SK-N-SH (cell line): ENCODE results near the gene CCR6. TPM values are rescaled to one million over a fixed set of nuclear protein-coding genes. Genes with fewer than 3 reads are reported as not detected.

Experiments used
- CTCF ChIA-PET: fragments of 300-600, 350-600 bp; formaldehyde crosslinking; extraction: SDS; loops from one replicate; lab custom pipeline; 2021; lab: Yijun Ruan, JAX
- POLR2A ChIA-PET: fragments of 350-600 bp; sonication (Branson Sonifier 250); formaldehyde crosslinking; extraction: SDS; loops from one replicate; lab custom pipeline; 2020; ENCODE audit warnings: antibody characterized with exemption, inconsistent platforms; lab: Yijun Ruan, JAX
- DNase-seq: peaks from one replicate; pipeline ENCODE4 v3.0.0; 2012
- H2AFZ ChIP-seq: fragments of 200-600 bp; sonication (generic); 2 replicates; pipeline ENCODE4 v1.8.1; 2016; ENCODE audit warnings: antibody characterized with exemption, mild to moderate bottlenecking, low read depth
- H3F3A ChIP-seq: fragments of 200-600 bp; sonication (generic); replicated peaks from 2 replicates; pipeline ENCODE3; 2016; ENCODE audit warnings: antibody characterized with exemption, mild to moderate bottlenecking; ENCODE audit not compliant: insufficient read depth
- H3K27ac ChIP-seq, 2 experiments: fragments of 200-500 bp in 1 of 2; fragments of 200-600 bp in 1 of 2; sonication (Bioruptor generic) in 1 of 2; sonication (generic), shearing (Covaris generic) in 1 of 2; 2 replicates each; pipeline versions ENCODE4 v1.5.1 to v1.6.1; 2014 to 2016; ENCODE audit warnings: low read depth in 2 of 2, inconsistent platforms in 1 of 2, low read length in 1 of 2, mild to moderate bottlenecking in 1 of 2, mixed read lengths in 1 of 2
- H3K27me3 ChIP-seq: fragments of 200-600 bp; sonication (generic), shearing (Covaris generic); 2 replicates; pipeline ENCODE4 v1.6.1; 2016; ENCODE audit warnings: mixed run types; ENCODE audit not compliant: insufficient read depth
- H3K36me3 ChIP-seq, 2 experiments: fragments of 200-500 bp in 1 of 2; fragments of 200-600 bp in 1 of 2; sonication (Bioruptor generic) in 1 of 2; sonication (generic) in 1 of 2; replicated peaks in 1 of 2; 2 replicates each; pipeline versions ENCODE3 to v1.5.1; 2014 to 2016; ENCODE audit warnings: low read length in 1 of 2, mild to moderate bottlenecking in 1 of 2; ENCODE audit not compliant: insufficient read depth in 2 of 2, control insufficient read depth in 1 of 2
- H3K4me1 ChIP-seq, 2 experiments: fragments of 200-500 bp in 1 of 2; fragments of 200-600 bp in 1 of 2; sonication (Bioruptor generic) in 1 of 2; sonication (generic), shearing (Covaris generic) in 1 of 2; 2 replicates each; pipeline versions ENCODE4 v1.5.1 to v1.6.1; 2014 to 2016; ENCODE audit warnings: low read depth in 1 of 2, low read length in 1 of 2, mixed run types in 1 of 2; ENCODE audit not compliant: insufficient read depth in 2 of 2, control insufficient read depth in 1 of 2
- H3K4me2 ChIP-seq: fragments of 200-600 bp; sonication (generic), shearing (Covaris generic); 2 replicates; pipeline ENCODE4 v1.6.1; 2017; ENCODE audit warnings: mixed run types
- H3K4me3 ChIP-seq, 2 experiments: fragments of 200-500 bp in 1 of 2; fragments of 200-600 bp in 1 of 2; sonication (Bioruptor generic) in 1 of 2; sonication (generic), shearing (Covaris generic) in 1 of 2; 2 replicates each; pipeline versions ENCODE4 v1.5.1 to v1.8.1; 2014 to 2016; ENCODE audit warnings: low read depth in 2 of 2, inconsistent platforms in 1 of 2, low read length in 1 of 2, mild to moderate bottlenecking in 1 of 2, mixed read lengths in 1 of 2, moderate library complexity in 1 of 2
- H3K79me2 ChIP-seq: fragments of 200-600 bp; sonication (generic); 2 replicates; pipeline ENCODE4 v1.8.1; 2017; ENCODE audit warnings: mild to moderate bottlenecking; ENCODE audit not compliant: insufficient read depth
- H3K9ac ChIP-seq: fragments of 200-600 bp; sonication (generic); 2 replicates; pipeline ENCODE4 v1.6.1; 2017; ENCODE audit warnings: mixed run types
- H3K9me2 ChIP-seq: fragments of 200-600 bp; sonication (generic); 2 replicates; pipeline ENCODE4 v1.6.1; 2017; ENCODE audit warnings: mixed run types
- H3K9me3 ChIP-seq: fragments of 200-600 bp; sonication (generic); 2 replicates; pipeline ENCODE4 v1.6.1; 2017; ENCODE audit warnings: mixed run types, mild to moderate bottlenecking, moderate library complexity
- H4K20me1 ChIP-seq: fragments of 200-600 bp; sonication (generic); 2 replicates; pipeline ENCODE4 v1.6.1; 2017; ENCODE audit warnings: mild to moderate bottlenecking, mixed run types; ENCODE audit not compliant: insufficient read depth
- CHD2 ChIP-seq: fragments of 150-350 bp; IDR thresholded peaks from 2 replicates; pipeline ENCODE4 v1.6.1; 2018; ENCODE audit warnings: low read length; ENCODE audit not compliant: partially characterized antibody
- EZH2phosphoT487 ChIP-seq: fragments of 200-600 bp; sonication (generic); IDR thresholded peaks from 2 replicates; pipeline ENCODE4 v1.6.1; 2017; ENCODE audit warnings: low read depth, mixed run types, mild to moderate bottlenecking, antibody characterized with exemption, moderate library complexity, borderline replicate concordance
- FOXM1 ChIP-seq: IDR thresholded peaks from 2 replicates; pipeline ENCODE4 v1.4.0; 2012; ENCODE audit warnings: low read depth, mild to moderate bottlenecking
- GATA2 ChIP-seq: sonication (generic); formaldehyde crosslinking; IDR thresholded peaks from 2 replicates; pipeline ENCODE4 v1.5.0; 2020; ENCODE audit warnings: mild to moderate bottlenecking, missing genetic modification reagents
- IRF3 ChIP-seq: fragments of 150-350 bp; IDR thresholded peaks from 2 replicates; pipeline ENCODE4 v1.6.1; 2016; ENCODE audit warnings: mild to moderate bottlenecking, low read depth, low read length
- JUND ChIP-seq: IDR thresholded peaks from 2 replicates; pipeline ENCODE4 v1.4.0; 2012
- MAX ChIP-seq: IDR thresholded peaks from 2 replicates; pipeline ENCODE4 v1.4.0; 2012; ENCODE audit warnings: low read depth
- POLR2AphosphoS5 ChIP-seq: IDR thresholded peaks from 2 replicates; pipeline ENCODE4 v1.6.1; 2012; ENCODE audit warnings: low read depth, low read length
- RAD21 ChIP-seq: IDR thresholded peaks from 2 replicates; pipeline ENCODE4 v1.6.1; 2012; ENCODE audit warnings: mild to moderate bottlenecking, low read length
- RCOR1 ChIP-seq: fragments of 150-350 bp; IDR thresholded peaks from 2 replicates; pipeline ENCODE4 v1.6.1; 2017; ENCODE audit warnings: antibody characterized with exemption, low read length
- RFX5 ChIP-seq: IDR thresholded peaks from 2 replicates; pipeline ENCODE4 v1.6.1; 2012; ENCODE audit warnings: mild to moderate bottlenecking, improper control_type of control experiment, low read length
- TCF12 ChIP-seq: IDR thresholded peaks from 2 replicates; pipeline ENCODE4 v1.4.0; 2012
- TEAD4 ChIP-seq: IDR thresholded peaks from 2 replicates; pipeline ENCODE4 v1.4.0; 2012; ENCODE audit warnings: mild to moderate bottlenecking, borderline replicate concordance; ENCODE audit not compliant: insufficient read depth
- USF1 ChIP-seq: IDR thresholded peaks from 2 replicates; pipeline ENCODE4 v1.4.0; 2012; ENCODE audit warnings: low read depth, borderline replicate concordance
- USF2 ChIP-seq: fragments of 150-350 bp; IDR thresholded peaks from 2 replicates; pipeline ENCODE4 v1.6.1; 2017; ENCODE audit warnings: antibody characterized with exemption, low read length, low read depth, borderline replicate concordance
- WGBS: methylation state at CpG from one replicate; pipeline ENCODE4 v1.1.6; 2017; ENCODE audit warnings: low lambda C conversion rate; 5-methylcytosine and 5-hydroxymethylcytosine counted together
- polyA plus RNA-seq, 3 experiments: library from polyadenylated mRNA; depleted of rRNA; stranded (reverse); fragments of >200 nt; gene quantifications; 2 replicates each; pipeline ENCODE4 v1.2.3, GENCODE V29; 2012

CCR6 gene
- not detected in 2 replicates for polyA plus RNA-seq (2012; rRNA removed)
- not detected in 2 replicates for polyA plus RNA-seq (2012; cell fraction: cytosol; rRNA removed)
- not detected in 2 replicates for polyA plus RNA-seq (2012; cell fraction: nucleus; rRNA removed)

GRCh38 chr6:167122827-167123657, at the start of gene CCR6:
Gene CCR6, plus strand, starts transcription at chr6:167123096. Its CDS starts 13,039 bp downstream, at chr6:167136135.
- TF ChIP-seq MAX (no peak), FOXM1 (no peak), USF2 (no peak), IRF3 (no peak), CHD2 (no peak), POLR2AphosphoS5 (no peak), TCF12 (no peak), EZH2phosphoT487 (no peak), USF1 (no peak), JUND (no peak), GATA2 (CRISPR knock-in tag) (no peak), RAD21 (no peak), RFX5 (no peak), RCOR1 (no peak), TEAD4 (no peak)
- H3K4me3 ChIP-seq: no peak within 1 kb of the TSS
- ChIA-PET POLR2A (no interaction called here), CTCF (interaction anchor here (1.0 to 2.8 kb wide), 4 partner anchors 14 to 347 kb away, joined by 3 to 15 read pairs (median 6); no protein-coding TSS in a partner anchor)
- H4K20me1 ChIP-seq: no peaks in the 10 kb centered on the region
- no peaks in the 10 kb centered on the region for H3K9me2 ChIP-seq
- 54% methylated on average over 8 of the region's 8 CpGs for WGBS
- no peak within 1 kb of the TSS for H2AFZ ChIP-seq
- H3K36me3 ChIP-seq: no peaks in the 10 kb centered on the region
- H3K9me3 ChIP-seq: no peaks in the 10 kb centered on the region
- H3K27ac ChIP-seq: no peak within 1 kb of the TSS
- no peaks in the 10 kb centered on the region for H3K4me1 ChIP-seq
- no peaks in the 10 kb centered on the region for H3K79me2 ChIP-seq
- H3K9ac ChIP-seq: no peak within 1 kb of the TSS
- no peaks in the 10 kb centered on the region for H3F3A ChIP-seq
- no peaks in the 10 kb centered on the region for H3K27me3 ChIP-seq
- DNase-seq: no peak
- H3K4me2 ChIP-seq: no peak within 1 kb of the TSS
